Osteocyte (in vitro differentiated cells): Measurements from ENCODE around the gene TKFC. TPM values are rescaled to one million over a fixed set of nuclear protein-coding genes. Genes with fewer than 3 reads are reported as not detected.

Experiments
- DNase-seq: peaks from one replicate; pipeline ENCODE4 v3.0.0; 2021; ENCODE audit warnings: mixed read lengths; ENCODE audit not compliant: unreplicated experiment; ENCODE audit errors: extremely low spot score
- H3K27ac Mint-ChIP-seq: one replicate; pipeline ENCODE4 v1.8.0; 2021; ENCODE audit warnings: mild to moderate bottlenecking, mixed read lengths; ENCODE audit not compliant: unreplicated experiment
- H3K27me3 Mint-ChIP-seq: one replicate; pipeline ENCODE4 v1.8.0; 2021; ENCODE audit warnings: mixed read lengths; ENCODE audit not compliant: unreplicated experiment
- H3K36me3 Mint-ChIP-seq: one replicate; pipeline ENCODE4 v1.8.0; 2021; ENCODE audit warnings: mixed read lengths; ENCODE audit not compliant: unreplicated experiment
- H3K4me1 Mint-ChIP-seq: one replicate; pipeline ENCODE4 v1.8.0; 2021; ENCODE audit warnings: mixed read lengths; ENCODE audit not compliant: unreplicated experiment
- H3K4me3 Mint-ChIP-seq: one replicate; pipeline ENCODE4 v1.8.0; 2021; ENCODE audit warnings: mild to moderate bottlenecking, moderate library complexity, mixed read lengths; ENCODE audit not compliant: unreplicated experiment
- H3K9me3 Mint-ChIP-seq: one replicate; pipeline ENCODE4 v1.8.0; 2021; ENCODE audit warnings: mixed read lengths; ENCODE audit not compliant: unreplicated experiment
- CTCF ChIP-seq: fragments of 200-600 bp; sonication (generic); IDR thresholded peaks from 2 replicates; pipeline ENCODE4 v1.5.0; 2021; ENCODE audit warnings: antibody characterized with exemption, mild to moderate bottlenecking, moderate library complexity
- total RNA-seq: library from RNA; stranded (reverse); gene quantifications from 2 replicates; pipeline ENCODE4 v1.2.1, GENCODE V29; 2021

TKFC gene
- total RNA-seq, 1 donor from 2014 or later = 41.7 TPM

GRCh38 chr11:61340979-61341378 is 8.0 kb downstream of the TKFC start:
- Mint-ChIP-seq H3K4me1 (peaks cover 4% of the 10 kb centered on the region), H3K27me3 (no peaks in the 10 kb centered on the region), H3K9me3 (no peaks in the 10 kb centered on the region), H3K4me3 (no peak overlapping the region), H3K36me3 (peaks cover 9% of the 10 kb centered on the region), H3K27ac (no peak overlapping the region)
- no peak for TF ChIP-seq CTCF
- no peak for DNase-seq

DNA sequence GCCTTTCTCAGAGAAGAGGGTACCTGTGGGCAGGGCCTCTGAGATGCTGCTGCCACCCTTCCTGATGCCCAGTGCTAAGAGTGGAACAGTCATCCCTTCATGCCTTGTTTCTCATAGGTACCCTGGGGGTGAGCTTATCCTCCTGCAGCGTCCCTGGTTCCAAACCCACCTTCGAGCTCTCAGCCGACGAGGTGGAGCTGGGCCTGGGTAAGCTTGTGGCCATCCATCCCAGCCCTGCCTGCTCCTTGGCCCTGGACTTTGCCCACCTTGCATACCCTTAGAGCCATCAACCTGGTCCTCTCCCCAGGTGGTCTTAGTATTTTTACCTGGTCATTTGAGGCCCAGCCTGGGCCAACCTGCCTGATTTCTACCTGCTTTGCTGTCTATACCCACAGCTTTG is 8.7 kb downstream of the TKFC start:
- Mint-ChIP-seq H3K27me3 (no peaks in the 10 kb centered on the region), H3K4me1 (peaks cover 2% of the 10 kb centered on the region), H3K4me3 (no peak overlapping the region), H3K27ac (no peak overlapping the region), H3K36me3 (peaks cover 10% of the 10 kb centered on the region), H3K9me3 (no peaks in the 10 kb centered on the region)
- no peak for TF ChIP-seq CTCF
- no peak for DNase-seq

DNA sequence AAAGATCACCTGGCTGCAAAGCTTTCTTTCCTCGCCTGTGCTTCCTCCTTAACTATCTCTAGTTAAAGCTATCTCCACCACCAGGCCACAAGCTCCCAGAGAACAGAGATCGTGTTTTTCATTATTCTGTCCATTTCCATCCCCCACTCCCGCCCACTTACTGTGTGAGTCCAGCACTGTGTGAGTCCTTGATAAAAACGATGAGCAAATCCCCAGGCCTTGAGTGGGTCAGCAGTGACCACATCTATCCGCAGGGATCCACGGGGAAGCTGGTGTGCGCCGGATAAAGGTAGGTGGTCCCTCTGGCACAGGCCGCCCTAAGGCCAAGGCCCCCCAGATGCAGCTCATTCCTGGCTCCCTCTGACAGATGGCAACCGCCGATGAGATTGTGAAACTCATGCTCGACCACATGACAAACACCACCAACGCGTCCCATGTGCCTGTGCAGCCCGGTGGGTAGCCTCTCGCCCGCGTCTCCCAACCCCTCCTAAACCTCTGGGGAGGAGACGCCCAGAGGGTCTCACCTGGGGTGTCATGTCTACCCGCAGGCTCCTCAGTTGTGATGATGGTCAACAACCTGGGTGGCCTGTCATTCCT is 9.3 kb downstream of the TKFC start:
- no peak for TF ChIP-seq CTCF
- no peak for DNase-seq
- H3K9me3 Mint-ChIP-seq = no peaks in the 10 kb centered on the region
- peaks cover 2% of the 10 kb centered on the region for H3K4me1 Mint-ChIP-seq
- H3K27me3 Mint-ChIP-seq = no peaks in the 10 kb centered on the region
- H3K27ac Mint-ChIP-seq = no peak overlapping the region
- H3K4me3 Mint-ChIP-seq = no peak overlapping the region
- peaks cover 10% of the 10 kb centered on the region for H3K36me3 Mint-ChIP-seq

DNA sequence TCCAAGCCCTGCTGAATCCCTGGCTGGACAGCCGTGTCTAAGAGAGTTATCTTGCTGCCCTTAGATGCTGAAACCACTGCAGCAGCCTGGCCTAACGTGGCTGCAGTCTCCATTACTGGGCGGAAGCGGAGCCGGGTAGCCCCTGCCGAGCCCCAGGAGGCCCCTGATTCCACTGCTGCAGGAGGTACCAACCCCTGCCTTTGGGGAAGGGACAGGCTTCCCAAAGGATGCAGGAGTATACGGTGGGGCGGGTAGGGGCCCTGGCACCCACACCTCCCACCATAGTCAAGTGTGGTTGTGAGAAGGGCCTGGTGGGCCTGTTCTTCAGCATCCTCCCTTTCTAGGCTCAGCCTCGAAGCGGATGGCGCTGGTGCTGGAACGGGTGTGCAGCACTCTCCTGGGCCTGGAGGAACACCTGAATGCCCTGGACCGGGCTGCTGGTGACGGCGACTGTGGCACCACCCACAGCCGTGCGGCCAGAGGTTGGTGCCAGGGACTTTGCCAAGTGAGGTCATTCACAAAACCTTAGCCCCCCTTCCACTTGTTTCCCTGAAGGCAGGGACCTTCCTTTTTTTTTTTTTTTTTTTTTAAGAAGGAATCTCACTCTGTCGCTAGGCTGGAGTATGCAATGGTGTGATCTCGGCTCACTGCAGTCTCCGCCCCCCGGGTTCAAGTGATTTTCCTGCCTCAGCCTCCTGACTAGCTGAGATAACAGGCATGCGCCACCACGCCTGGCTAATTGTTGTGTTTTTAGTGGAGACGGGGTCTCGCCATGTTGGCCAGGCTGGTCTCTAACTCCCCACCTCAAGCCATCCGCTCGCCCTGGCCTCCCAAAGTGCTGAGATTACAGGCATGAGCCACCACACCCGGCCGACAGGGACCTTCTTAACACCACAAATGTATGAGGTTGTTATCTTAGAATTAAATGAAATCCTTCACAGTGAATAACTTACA is 11.0 kb downstream of the TKFC start:
- Mint-ChIP-seq H3K27ac (no peak overlapping the region), H3K27me3 (no peaks in the 10 kb centered on the region), H3K36me3 (peaks cover 10% of the 10 kb centered on the region), H3K4me3 (no peak overlapping the region), H3K9me3 (no peaks in the 10 kb centered on the region), H3K4me1 (peaks cover 2% of the 10 kb centered on the region)
- DNase-seq = no peak
- no peak for TF ChIP-seq CTCF

DNA sequence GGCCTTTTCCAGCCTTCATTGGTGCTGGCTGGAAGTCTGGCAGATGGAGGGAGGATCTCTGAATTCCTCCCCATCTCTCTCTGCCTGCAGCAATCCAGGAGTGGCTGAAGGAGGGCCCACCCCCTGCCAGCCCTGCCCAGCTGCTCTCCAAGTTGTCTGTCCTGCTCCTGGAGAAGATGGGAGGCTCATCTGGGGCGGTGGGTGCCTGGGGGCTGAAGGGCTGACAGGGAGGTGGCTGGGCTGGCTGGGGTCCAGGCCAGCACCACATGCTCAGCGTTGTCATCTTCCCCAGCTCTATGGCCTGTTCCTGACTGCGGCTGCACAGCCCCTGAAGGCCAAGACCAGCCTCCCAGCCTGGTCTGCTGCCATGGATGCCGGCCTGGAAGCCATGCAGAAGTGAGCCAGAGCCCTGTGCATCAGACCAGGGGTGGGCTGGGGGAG is 12.2 kb downstream of the TKFC start:
- peaks cover 2% of the 10 kb centered on the region for H3K4me1 Mint-ChIP-seq
- H3K9me3 Mint-ChIP-seq = no peaks in the 10 kb centered on the region
- H3K27me3 Mint-ChIP-seq = no peaks in the 10 kb centered on the region
- H3K27ac Mint-ChIP-seq = no peak overlapping the region
- H3K4me3 Mint-ChIP-seq = no peak overlapping the region
- peaks cover 10% of the 10 kb centered on the region for H3K36me3 Mint-ChIP-seq
- no peak for DNase-seq
- no peak for TF ChIP-seq CTCF
